Esophagus muscularis mucosa (tissue), 3 donors: ENCODE data around the gene RNF220.
"Not testable (repeated sequence)": the region's sequence is repeated elsewhere in the genome, so short reads cannot be mapped to it uniquely, and the experiment has no call there.

Experiments
- POLR2A ChIP-seq: fragments of 450-650 bp; IDR thresholded peaks from one replicate; pipeline ENCODE4 v1.6.1; 2017; ENCODE audit warnings: antibody characterized with exemption, moderate library complexity, mild to moderate bottlenecking, low read depth
- POLR2AphosphoS5 ChIP-seq, 2 donors: sonication (generic); formaldehyde crosslinking; IDR thresholded peaks; one replicate each; pipeline ENCODE4 v1.6.1; 2017; ENCODE audit warnings: antibody characterized with exemption in 2 of 2
- TF ChIP-seq, protein P1 (sequence below), 3 experiments: fragments of 200-600 bp in 2 of 3; fragments of 450-650 bp in 1 of 3; sonication (generic) in 2 of 3; IDR thresholded peaks; one replicate each; pipeline ENCODE4 v1.5.1; 2017 to 2019; ENCODE audit warnings: antibody characterized with exemption in 3 of 3, mild to moderate bottlenecking in 2 of 3, moderate library complexity in 1 of 3

DNA sequence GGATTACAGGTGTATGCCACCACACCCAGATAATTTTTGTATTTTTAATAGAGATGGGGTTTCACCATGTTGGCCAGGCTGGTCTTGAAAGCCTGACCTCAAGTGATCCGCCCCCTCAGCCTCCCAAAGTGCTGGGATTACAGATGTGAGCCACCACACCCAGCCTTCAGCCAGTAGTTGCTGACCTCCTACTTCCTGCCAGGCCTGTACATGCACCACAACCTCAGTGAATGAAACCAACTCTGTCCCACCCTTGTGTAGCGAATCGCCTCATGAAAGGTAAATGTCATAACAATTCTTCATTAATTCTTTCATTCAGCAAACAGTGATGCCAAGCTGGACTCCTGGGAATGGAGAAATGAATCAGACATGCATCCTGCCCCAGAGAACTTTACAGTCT is 155.6 kb downstream of the RNF220 start:
- TF ChIP-seq POLR2AphosphoS5 (IDR thresholded peaks at IDR 0.05); POLR2A: not testable (repeated sequence)
- TF ChIP-seq, protein P1, sequence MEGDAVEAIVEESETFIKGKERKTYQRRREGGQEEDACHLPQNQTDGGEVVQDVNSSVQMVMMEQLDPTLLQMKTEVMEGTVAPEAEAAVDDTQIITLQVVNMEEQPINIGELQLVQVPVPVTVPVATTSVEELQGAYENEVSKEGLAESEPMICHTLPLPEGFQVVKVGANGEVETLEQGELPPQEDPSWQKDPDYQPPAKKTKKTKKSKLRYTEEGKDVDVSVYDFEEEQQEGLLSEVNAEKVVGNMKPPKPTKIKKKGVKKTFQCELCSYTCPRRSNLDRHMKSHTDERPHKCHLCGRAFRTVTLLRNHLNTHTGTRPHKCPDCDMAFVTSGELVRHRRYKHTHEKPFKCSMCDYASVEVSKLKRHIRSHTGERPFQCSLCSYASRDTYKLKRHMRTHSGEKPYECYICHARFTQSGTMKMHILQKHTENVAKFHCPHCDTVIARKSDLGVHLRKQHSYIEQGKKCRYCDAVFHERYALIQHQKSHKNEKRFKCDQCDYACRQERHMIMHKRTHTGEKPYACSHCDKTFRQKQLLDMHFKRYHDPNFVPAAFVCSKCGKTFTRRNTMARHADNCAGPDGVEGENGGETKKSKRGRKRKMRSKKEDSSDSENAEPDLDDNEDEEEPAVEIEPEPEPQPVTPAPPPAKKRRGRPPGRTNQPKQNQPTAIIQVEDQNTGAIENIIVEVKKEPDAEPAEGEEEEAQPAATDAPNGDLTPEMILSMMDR (IDR thresholded peaks at IDR 0.05), result not testable (repeated sequence)
